ENCODE results near the gene SEL1L2.

GRCh38 chr20:13857961-13858360, 132.5 kb downstream of the SEL1L2 start:
- no peak for TF ChIP-seq EZH2 (IDR thresholded peaks at IDR 0.05; ENCODE audit: borderline replicate concordance, low read length)
- TF ChIP-seq, protein P1, sequence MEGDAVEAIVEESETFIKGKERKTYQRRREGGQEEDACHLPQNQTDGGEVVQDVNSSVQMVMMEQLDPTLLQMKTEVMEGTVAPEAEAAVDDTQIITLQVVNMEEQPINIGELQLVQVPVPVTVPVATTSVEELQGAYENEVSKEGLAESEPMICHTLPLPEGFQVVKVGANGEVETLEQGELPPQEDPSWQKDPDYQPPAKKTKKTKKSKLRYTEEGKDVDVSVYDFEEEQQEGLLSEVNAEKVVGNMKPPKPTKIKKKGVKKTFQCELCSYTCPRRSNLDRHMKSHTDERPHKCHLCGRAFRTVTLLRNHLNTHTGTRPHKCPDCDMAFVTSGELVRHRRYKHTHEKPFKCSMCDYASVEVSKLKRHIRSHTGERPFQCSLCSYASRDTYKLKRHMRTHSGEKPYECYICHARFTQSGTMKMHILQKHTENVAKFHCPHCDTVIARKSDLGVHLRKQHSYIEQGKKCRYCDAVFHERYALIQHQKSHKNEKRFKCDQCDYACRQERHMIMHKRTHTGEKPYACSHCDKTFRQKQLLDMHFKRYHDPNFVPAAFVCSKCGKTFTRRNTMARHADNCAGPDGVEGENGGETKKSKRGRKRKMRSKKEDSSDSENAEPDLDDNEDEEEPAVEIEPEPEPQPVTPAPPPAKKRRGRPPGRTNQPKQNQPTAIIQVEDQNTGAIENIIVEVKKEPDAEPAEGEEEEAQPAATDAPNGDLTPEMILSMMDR (conservative IDR thresholded peaks at IDR 0.05 in 1 of 2, IDR thresholded peaks at IDR 0.05 in 1 of 2; ENCODE audit: extremely low read depth in 1 of 2, insufficient read depth in 1 of 2, low read depth in 1 of 2, low read length in 2 of 2), result no peak
